NCI-H2196 treated with DMSO at 0.1 percent for 48 hours (cell line): ENCODE measurements around the gene TRAPPC2L.

Experiments
- DNase-seq: peaks from one replicate; lab custom pipeline; 2025; ENCODE audit not compliant: unreplicated experiment; lab: John Stamatoyannopoulos, UW

Gene TRAPPC2L

GRCh38 chr16:88839026-88839529, 17.8 kb upstream of the TRAPPC2L start:
- no peak for DNase-seq

DNA sequence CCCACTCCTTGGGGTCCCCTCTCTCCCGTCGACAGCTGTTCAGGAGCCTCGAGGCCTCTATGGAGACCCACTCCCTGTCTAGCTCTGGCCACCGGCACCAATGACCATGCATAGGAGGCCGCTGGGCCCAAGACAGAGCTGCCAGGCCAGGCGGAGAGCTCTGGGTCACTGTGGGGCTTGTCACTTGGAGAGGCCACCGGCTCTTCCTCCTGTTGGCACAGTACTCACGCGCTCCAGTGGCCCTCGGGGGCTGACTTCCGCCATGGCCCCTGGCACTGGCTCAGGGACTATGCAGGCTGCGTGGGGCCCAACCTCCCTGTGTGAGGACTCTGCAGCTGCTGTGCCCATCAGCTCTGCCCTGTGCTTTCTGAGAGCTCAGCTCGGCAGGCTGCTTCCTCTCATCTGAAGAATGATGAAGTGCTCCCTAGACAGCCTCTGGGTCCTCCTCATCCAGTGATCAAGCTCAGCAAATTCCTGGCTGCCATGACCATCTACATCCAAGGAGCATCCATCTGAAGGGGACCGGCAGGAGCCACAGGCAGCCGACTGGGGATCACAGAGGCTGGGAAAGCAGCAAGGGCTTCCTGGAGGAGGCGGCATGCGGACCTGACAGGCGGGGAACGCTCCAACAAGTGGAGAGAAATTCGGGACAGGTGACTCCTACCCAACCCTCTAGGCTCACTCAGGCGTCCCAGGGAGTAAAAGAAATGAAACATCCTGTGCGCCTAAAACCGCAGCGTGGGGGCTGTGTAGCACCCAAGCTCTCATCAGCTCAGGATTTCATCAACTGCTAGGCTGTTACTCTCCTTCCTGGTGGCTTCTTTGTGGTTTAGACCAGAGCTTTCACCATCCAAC, 17.0 kb upstream of the TRAPPC2L start:
- no peak for DNase-seq

- no peak for DNase-seq
These were observed 16.2 kb upstream of the TRAPPC2L start for GRCh38 chr16:88840600-88841215.

DNA sequence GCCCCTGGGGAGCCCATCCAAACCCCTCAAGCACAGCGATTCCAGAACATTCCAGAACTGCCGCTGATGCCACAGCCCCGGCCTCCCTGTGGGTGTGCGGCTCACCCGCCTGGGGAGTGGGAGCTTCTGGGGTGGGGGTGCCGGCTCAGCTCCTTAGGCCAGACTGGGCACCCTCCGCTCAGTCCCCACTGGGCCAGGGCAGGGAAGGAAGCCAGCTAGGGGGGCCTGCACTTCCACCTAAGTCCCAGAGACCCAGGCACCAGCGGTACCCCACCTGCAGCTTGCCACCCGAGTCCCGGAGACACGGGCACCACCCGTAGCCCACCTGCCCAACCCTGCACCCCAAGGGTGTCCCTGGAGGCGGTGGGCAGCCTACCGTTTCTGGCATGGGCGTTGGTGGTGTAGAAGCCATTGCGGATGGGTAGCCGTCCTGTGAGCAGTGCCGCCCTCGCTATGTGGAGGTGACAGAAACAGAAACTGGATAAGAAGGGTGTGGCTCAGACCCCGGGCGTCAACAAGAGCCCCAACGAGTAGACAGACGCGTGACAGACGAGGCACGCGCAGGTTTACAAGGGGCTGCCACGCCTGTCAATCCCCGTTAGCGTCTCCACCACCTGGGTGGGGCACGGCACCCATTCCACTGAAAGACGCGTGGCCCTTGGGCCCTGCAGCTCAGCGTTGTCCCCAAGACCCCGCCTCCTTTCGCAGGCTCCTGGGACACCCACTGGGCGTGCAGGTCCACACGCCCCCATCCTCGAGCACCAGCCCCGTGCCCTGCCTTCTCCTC, 15.2 kb upstream of the TRAPPC2L start:
- no peak for DNase-seq

- no peak for DNase-seq
These were observed 14.6 kb upstream of the TRAPPC2L start for GRCh38 chr16:88842308-88842756.

GRCh38 chr16:88842806-88843205, 14.1 kb upstream of the TRAPPC2L start:
- DNase-seq = no peak

- no peak for DNase-seq
These were observed 13.7 kb upstream of the TRAPPC2L start for GRCh38 chr16:88843256-88843655.

GRCh38 chr16:88844419-88845036, 12.4 kb upstream of the TRAPPC2L start:
- DNase-seq = no peak

DNA sequence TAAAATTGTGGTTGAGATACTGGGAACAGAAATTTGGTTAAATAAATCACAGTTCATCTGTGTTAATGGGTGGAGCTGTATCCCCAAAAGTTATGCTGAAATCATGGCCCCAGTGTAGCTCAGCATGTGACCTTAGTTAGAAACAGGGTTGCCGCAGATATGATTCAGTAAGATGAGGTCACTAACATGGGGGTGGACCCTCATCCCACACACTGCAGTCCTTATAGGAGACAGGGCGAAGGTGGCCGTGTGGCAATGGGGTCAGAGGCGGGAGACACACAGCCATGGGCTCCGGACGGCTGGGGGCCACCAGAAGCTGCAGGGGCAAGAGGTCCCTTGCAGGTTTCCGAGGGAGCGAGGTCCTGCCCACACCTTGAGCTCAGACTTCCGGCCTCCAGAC, 10.8 kb upstream of the TRAPPC2L start:
- DNase-seq = no peak

DNA sequence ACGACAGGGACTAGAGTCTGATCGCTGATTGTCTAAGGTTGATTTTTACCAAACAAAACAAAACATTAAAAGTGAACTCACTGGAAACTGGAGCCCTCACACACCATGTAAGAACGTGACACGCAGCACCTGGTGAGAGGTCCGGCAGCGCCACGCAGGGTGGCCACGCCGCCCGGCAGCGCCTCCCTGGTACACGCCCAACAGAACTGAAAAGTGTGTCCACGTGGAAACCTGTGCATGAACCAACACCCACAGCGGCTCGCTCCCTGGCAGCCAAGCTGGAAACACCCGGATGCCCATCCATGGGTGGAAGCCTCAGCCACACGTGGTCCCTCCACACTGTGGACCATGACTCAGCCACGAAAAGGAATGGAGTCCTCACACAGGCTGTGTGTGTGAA, 9.3 kb upstream of the TRAPPC2L start:
- no peak for DNase-seq

- DNase-seq = no peak
These were observed 8.4 kb upstream of the TRAPPC2L start for GRCh38 chr16:88848557-88848956.

- DNase-seq = no peak
These were observed 6.3 kb upstream of the TRAPPC2L start for GRCh38 chr16:88850531-88851199.

DNA sequence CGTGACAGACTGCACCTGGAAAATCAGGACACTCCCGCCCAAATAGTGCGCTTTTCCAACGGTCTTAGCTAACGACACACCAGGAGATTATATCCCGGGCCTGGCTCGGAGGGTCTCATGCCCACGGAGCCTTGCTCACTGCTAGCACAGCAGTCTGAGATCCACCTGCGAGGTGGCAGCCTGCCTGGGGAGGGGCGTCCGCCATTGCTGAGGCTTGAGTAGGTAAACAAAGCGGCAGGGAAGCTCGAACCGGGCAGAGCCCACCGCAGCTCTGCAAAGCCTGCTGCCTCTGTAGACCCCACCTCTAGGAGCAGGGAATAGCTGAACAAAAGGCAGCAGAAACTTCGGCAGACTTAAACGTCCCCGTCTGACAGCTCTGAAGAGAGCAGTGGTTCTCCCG, 5.3 kb upstream of the TRAPPC2L start:
- DNase-seq = no peak

DNA sequence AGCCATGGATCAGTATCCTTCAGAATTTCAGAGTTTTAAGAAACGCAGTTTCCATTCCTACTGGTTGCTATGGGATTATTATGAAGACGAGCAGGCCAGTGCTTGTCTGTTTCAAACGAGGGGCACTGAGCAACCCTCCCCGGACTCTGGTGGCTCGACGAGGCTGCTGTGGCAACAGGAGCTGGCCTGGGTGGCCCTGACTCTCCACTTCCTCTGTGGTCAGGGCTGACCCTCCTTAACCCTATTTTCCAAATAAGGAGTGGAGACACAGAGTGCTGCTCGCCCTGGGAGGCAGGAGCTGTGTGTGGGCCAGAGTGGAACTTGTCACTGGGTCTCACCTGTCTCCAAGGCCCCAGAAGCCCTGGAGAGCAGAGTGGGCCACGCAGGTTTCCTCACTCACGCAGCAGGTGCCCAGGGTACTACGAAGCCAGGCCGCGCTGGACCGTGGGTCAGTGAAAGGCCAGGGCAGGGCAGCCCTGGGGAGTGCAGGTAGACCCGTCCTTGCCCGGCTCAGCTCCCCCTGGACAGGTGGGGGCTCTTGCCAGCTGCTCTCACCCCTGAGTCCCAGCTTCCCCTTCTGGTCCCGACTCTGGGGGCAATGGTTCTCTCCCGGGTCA, 3.5 kb upstream of the TRAPPC2L start:
- DNase-seq = no peak

GRCh38 chr16:88854306-88855111, 2.4 kb upstream of the TRAPPC2L start:
- no peak for DNase-seq

DNA sequence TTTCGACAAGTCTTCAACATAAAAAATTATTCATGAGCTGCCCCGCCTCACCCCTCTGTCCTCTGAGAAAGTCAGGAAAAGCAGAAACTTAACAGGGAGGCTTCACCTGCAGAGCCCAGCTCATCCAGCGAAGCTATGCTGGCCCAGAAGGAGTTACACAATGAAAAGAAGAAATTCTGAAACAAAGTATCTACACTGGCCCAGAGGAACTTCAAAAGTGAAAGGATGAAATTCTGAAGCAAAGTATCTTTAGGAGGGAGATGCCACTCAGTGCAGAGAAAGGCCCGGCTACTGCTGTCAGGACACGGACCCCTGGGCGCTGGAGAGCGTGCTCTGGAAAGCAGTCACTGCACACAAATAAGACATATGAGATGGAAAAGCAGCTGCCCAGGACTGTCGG, 1.8 kb upstream of the TRAPPC2L start:
- no peak for DNase-seq

GRCh38 chr16:88855736-88856121, 1.2 kb upstream of the TRAPPC2L start:
- no peak for DNase-seq

GRCh38 chr16:88856122-88856827, 652 bp upstream of the TRAPPC2L start:
- DNase-seq = no peak
